Motor neuron (in vitro differentiated cells): ENCODE measurements around the gene PTPN4. TPM values are rescaled to one million over a fixed set of nuclear protein-coding genes. Genes with fewer than 3 reads are reported as not detected.
A peak's percentile ranks its signal among the peaks of the same experiment; 100 is the strongest.
"Not testable (repeated sequence)": the region's sequence is repeated elsewhere in the genome, so short reads cannot be mapped to it uniquely, and the experiment has no call there.

ENCODE experiments used
- ATAC-seq, 8 experiments: fragments of 200-7000 bp; cut with Tn5 transposase; replicated peaks in 6 of 8; 2 replicates each; pipeline ENCODE4 v1.8.0; 2021; ENCODE audit warnings: mild to moderate bottlenecking in 8 of 8, moderate library complexity in 8 of 8
- H3K27ac ChIP-seq, 2 donors: fragments of 250-450 bp; sonication (Bioruptor Pico); 2 replicates each; pipeline ENCODE4 v1.9.0; 2021; ENCODE audit warnings: antibody characterized with exemption in 2 of 2, mild to moderate bottlenecking in 2 of 2, moderate library complexity in 1 of 2
- H3K4me1 ChIP-seq, 2 donors: fragments of 250-450 bp; sonication (Bioruptor Pico); replicated peaks in 1 of 2; 2 replicates each; pipeline ENCODE4 v1.6.1; 2021; ENCODE audit warnings: antibody characterized with exemption in 2 of 2, mild to moderate bottlenecking in 2 of 2, moderate library complexity in 1 of 2
- H3K4me3 ChIP-seq, 5 donors: fragments of 250-450 bp; sonication (Bioruptor Pico); 2 replicates each; pipeline ENCODE4 v1.9.0; 2021; ENCODE audit warnings: antibody characterized with exemption in 5 of 5, mild to moderate bottlenecking in 5 of 5, moderate library complexity in 4 of 5
- WGBS, 10 experiments: fragments of 450-650 bp; shearing (Covaris generic); methylation state at CpG; one replicate each; pipeline ENCODE4 v1.0.0; 2022; 5-methylcytosine and 5-hydroxymethylcytosine counted together
- in situ Hi-C, 9 experiments: fragments of 400-800 bp; cut with MboI; loops; one replicate each; pipeline ENCODE4 v1.15.0; 2021; ENCODE audit warnings: low sequenced_read_pairs in 9 of 9, low pct_unique_long_range_greater_than_20kb in 2 of 9; ENCODE audit not compliant: unreplicated experiment in 9 of 9
- total RNA-seq, 8 experiments: library from RNA; unstranded; fragments of 300-600 nt; gene quantifications; 2 replicates each; pipeline versions ENCODE4 v1.2.3 to v1.2.4, GENCODE V29; 2022

The PTPN4 gene
- total RNA-seq, 8 experiments from 2014 or later = 10.9 to 37.1 (median 20.4) TPM

DNA sequence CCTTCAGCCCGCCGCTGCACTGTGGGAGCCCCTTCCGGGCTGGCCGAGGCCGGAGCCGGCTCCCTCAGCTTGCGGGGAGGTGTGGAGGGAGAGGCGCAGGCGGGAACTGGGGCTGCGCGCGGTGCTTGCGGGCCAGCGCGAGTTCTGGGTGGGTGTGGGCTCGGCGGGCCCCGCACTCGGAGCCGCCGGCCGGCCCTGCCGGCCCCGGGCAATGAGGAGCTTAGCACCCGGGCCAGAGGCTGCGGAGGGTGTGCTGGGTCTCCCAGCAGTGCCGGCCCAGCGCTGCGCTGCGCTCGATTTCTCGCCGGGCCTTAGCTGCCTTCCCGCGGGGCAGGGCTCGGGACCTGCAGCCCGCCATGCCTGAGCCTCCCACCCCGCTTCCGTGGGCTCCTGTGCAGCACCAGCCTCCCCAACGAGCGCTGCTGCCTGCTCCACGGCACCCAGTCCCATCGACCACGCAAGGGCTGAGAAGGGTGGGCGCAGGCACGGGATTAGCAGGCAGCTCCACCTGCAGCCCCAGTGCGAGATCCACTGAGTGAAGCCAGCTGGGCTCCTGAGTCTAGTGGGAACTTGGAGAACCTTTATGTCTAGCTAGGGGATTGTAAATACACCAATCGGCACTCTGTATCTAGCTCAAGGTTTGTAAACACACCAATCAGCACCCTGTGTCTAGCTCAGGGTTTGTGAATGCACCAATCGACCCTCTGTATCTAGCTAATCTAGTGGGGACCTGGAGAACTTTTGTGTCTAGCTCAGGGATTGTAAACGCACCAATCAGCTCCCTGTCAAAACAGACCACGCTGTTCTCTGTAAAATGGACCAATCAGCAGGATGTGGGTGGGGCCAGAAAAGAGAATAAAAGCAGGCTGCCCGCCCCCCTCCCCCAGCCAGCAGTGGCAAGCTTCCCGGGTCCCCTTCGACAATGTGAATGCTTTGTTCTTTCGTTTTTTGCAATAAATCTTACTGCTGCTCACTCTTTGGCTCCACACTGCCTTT lies 237.5 kb downstream of the PTPN4 start:
- H3K4me3 ChIP-seq, H3K27ac ChIP-seq, in situ Hi-C loops, H3K4me1 ChIP-seq, ATAC-seq: not testable (repeated sequence)
- 27 to 100% (median 95%) methylated on average over 2 to 8 of the region's 55 CpGs; no CpG with 5 or more reads in 7 of the 10 experiments for WGBS, 10 experiments

DNA sequence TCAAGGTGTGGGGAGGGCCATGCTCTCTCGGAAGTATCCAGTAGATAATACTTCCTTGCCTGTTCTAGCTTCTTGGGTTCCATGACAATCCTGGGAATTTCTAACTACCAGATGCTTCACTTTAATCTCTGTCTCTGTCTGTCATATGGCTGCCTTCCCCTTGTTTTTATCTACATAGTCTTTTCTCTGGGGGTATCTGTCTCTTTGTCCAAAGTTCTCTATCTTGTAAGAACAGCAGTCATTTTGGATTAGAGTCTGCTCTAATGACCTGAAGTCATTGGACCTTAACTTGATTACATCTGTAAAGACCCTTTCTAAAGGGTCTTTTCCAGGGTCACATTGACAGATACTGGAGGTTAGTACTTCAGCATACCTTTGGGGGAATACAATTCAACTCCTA lies 241.7 kb downstream of the PTPN4 start:
- 14 to 100% (median 60%) methylated on average over 1 of the region's 1 CpG; no CpG with 5 or more reads in 1 of the 10 experiments for WGBS, 10 experiments
- in situ Hi-C loops = no loop called here
- H3K27ac ChIP-seq = no peak overlapping the region

DNA sequence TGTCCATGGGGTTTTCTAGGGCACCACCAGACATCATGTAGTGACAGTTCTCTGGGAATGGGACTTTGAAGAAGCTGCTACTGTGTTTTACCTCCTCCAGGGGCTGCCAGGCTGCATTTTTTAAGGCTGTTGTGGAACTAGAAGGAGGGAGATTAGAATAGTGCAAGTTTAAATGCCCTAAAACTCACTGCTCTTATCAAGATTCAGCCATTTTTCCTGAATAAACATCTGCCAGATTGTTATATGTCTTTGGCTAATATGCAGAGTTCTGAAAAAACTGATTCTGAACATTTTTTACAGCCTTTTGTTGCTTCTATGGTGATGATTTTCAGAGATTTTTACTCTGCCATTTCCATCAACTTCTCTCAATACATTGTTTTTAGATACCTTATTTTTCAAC lies 244.5 kb downstream of the PTPN4 start:
- no peak for ATAC-seq
- Histone ChIP-seq H3K4me3 (no peak overlapping the region), H3K4me1 (no peaks in the 10 kb centered on the region), H3K27ac (no peak overlapping the region)
- in situ Hi-C loops = no loop called here

More for the DNA sequence above, 241.7 kb downstream of the PTPN4 start:
- Histone ChIP-seq H3K4me1 (no peaks in the 10 kb centered on the region), H3K4me3 (no peak overlapping the region)
- no peak for ATAC-seq

DNA sequence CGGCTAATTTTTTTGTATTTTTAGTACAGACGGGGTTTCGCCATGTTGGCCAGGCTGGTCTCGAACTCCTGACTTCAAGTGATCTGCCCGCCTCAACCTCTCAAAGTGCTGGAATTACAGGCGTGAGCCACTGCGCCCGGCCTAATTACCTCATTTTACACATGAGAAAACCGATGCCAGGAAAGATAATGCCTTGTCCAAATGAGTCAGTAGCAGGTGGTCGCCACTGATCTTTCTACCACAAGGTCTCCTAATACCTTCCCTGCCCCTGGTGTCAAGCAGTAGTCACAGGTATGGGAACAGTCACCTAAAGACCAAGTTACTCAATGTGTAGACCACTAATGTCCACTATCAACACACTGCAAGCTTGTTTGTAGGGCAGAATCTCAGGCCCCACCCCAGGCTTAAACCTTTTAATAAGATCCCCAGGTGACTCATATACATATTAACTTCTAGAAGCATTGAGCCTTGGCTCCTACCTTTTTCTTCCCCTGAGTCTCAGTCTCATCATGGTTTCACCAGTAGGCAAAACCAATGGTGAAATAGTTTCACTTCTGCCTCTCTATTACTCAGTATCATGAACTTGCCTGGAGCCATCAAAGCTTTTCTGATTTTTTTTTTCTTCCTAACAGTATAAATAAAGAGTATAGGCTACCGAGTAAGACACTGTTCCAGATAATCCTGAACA lies 246.3 kb downstream of the PTPN4 start:
- Histone ChIP-seq H3K4me3 (no peak overlapping the region), H3K4me1 (no peaks in the 10 kb centered on the region), H3K27ac (no peak overlapping the region)
- peak in 2 of 8 experiments; percentile 20 to 31 for ATAC-seq
- WGBS, 10 experiments = 0 to 100% (median 92%) methylated on average over 1 to 10 of the region's 11 CpGs; no CpG with 5 or more reads in 3 of the 10 experiments
- in situ Hi-C loops = no loop called here

DNA sequence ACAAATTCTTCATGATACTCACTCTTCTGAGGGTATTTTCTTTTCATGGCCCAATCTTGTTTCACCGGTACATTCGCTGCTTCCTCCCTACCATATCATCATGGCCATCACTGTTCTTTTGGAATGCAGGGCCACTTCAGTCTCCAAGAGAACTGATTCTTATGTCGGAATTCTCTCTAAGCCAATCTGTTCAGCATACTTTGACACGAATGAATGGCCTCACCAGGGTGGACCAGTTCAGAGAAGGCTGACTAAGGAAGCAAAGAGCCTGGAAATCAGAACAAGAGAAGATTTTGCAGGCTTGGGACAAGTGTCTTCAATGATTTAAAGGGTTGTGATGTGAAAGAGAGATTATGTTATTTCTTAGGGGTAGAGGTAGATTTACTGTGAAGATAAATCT lies 248.1 kb downstream of the PTPN4 start:
- Histone ChIP-seq H3K4me3 (no peak overlapping the region), H3K27ac (no peak overlapping the region), H3K4me1 (no peaks in the 10 kb centered on the region)
- no peak for ATAC-seq
- in situ Hi-C loops = no loop called here
- 56 to 100% (median 87%) methylated on average over 1 to 4 of the region's 4 CpGs for WGBS, 10 experiments

DNA sequence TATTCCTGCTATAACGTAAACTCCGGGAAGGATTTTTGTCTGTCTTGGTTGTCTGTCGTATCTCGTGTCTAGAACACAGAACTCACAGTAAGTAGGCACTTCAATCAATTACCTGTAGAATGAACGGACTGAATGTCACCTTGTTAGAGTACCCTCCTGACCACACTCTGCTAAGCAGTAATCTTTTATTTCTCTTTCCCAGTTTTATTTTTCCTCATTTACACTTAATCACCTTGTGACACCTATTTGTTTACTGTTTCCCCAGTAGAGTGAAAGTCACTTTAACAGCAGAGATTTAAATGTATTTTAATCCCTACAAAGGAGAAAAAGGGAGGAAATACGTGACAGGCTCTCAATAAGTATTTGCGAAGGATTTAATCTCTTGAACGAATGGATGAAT lies 252.6 kb downstream of the PTPN4 start:
- no peak for ATAC-seq
- Histone ChIP-seq H3K27ac (no peak overlapping the region), H3K4me1 (peaks cover 2 to 11% of the 10 kb centered on the region in 2 donors), H3K4me3 (peak overlapping the region; percentile 65 to 86 (median 69))
- in situ Hi-C loops = no loop called here
- 10 to 92% (median 46%) methylated on average over 4 to 8 of the region's 8 CpGs; no CpG with 5 or more reads in 1 of the 10 experiments for WGBS, 10 experiments

DNA sequence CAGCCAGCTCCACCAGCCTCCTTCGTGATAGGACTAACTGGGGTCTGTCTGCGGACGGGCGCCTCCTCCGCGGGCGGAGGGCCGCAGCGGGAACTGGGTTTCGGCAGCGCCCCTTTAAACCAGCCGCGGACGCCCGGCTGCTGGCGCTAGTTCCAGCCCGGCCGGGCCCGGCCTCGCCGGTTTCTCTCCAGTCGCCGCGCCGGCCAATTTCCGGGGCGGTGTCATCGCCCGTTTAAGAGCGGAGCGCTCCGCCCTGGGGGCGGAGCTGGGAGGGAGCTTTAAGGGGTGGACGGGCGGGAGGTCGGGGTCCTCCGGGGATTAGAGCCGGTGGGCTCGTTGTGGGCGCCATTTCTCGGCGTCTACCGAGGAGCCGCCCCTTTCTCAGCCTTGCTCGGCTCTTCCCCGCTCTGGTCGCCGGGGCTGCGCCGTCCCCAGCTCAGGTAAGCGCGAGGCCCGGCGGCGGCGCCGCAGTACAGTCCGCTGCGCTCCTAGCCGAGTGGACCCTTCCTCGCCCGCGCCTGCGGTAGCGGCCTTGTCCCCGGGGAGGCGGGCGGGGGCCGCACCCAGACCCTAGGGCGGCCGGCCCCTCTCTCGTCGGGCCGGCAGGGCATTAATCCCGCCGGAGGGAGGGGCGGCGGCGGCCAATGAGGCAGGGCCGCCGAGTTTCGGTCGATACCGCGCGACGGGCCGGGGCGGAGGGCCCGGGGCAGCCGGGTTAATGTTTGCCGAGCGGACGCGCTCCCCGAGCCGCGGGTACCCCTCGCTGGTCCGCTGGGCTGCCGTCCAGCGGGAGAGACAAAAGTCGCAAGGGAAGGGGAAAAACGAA lies 253.3 kb downstream of the PTPN4 start, which contains the start of gene EPB41L5:
Gene EPB41L5, plus strand, starts transcription at position 307 of the 826 bp plus-strand sequence. CDS start 6,008 bp downstream, outside the sequence.
- WGBS, 10 experiments = 0 to 11% (median 1%) methylated on average over 2 to 23 of the region's 104 CpGs; no CpG with 5 or more reads in 6 of the 10 experiments
- in situ Hi-C loops = no loop called here

DNA sequence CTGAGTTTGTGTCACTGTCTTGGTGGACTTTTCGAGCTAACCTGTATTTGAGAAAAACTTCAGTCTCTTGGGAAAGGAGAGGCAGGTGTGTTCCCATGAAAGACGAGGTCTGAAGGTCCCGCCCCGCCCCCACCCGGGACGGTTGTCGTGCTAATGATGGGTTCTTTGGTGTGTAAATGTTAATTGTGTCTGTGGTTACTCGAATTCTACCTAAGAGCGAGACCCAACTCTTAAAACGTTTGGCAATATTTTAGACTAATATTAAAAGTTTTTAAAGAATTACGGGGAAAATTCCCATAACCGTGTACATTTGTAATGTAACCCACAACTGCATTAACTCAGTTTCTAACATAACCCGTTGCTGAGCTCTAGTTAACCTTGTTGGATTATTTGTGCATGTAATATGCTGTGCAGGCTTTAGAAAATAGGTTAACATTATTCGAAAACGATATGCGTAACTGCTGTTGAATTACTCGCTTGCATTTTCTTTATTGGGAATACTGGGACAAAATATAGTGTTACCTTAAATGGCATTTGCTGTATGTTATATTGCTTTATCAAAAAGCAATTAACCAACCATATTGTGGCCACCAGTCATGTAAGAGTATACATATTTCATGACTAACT lies 254.0 kb downstream of the PTPN4 start:
- Histone ChIP-seq H3K4me3 (peak overlapping the region; percentile 65 to 86 (median 69)), H3K27ac (peak overlapping the region in 1 of 2 donors; percentile 82), H3K4me1 (peaks cover 2 to 11% of the 10 kb centered on the region in 2 donors)
- in situ Hi-C loops = no loop called here
- ATAC-seq = no peak
- 0 to 33% (median 10%) methylated on average over 2 to 13 of the region's 17 CpGs for WGBS, 10 experiments

More for the DNA sequence above, 253.3 kb downstream of the PTPN4 start, which contains the start of gene EPB41L5:
- Histone ChIP-seq H3K4me3 (peak within 1 kb of the TSS; percentile 65 to 86 (median 69)), H3K4me1 (peaks cover 2 to 11% of the 10 kb centered on the region in 2 donors), H3K27ac (peak within 1 kb of the TSS; percentile 69 to 82)
- ATAC-seq = peak; percentile 93 to 95 (median 94)

DNA sequence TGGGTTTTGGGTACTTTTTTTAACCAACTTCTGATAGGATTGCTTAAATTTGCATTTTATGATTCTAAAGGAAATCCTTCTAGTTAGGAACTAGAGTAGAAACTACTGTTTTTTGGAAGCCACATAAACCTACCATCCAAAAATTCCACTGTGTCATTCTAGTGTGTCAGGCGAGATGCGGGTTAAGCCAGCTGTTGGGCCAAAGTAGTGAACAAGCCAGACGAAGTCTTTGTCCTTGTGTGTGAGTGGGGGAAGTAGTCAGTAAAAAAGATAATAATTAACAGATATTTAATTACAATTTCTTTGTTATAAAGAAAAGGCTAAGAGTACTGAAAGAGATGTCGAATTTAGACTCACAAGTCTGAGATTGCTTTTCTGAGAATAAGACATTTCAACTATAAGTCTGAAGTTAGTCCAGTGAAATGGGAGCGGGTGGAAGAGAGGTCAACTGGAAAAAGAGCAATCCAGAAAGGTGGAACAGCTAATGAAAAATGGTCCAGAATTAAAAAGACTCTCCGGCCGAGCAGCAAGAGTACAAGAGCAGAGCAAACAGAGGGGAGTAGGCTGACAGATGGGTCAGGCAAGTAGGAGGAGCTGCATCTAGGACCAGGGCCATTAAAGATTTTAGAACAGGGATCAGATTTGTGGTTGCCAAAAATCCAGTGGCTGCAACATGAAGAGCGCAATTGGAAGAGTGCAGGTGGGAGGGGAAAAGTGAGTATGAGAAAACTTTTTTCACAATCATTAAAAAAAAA lies 254.7 kb downstream of the PTPN4 start:
- no peak for ATAC-seq
- Histone ChIP-seq H3K27ac (no peak overlapping the region), H3K4me1 (peaks cover 2 to 11% of the 10 kb centered on the region in 2 donors), H3K4me3 (peak overlapping the region; percentile 5 to 86 (median 69))
- in situ Hi-C loops = no loop called here
- WGBS, 10 experiments = 2 to 85% (median 11%) methylated on average over 1 to 7 of the region's 8 CpGs; no CpG with 5 or more reads in 1 of the 10 experiments

DNA sequence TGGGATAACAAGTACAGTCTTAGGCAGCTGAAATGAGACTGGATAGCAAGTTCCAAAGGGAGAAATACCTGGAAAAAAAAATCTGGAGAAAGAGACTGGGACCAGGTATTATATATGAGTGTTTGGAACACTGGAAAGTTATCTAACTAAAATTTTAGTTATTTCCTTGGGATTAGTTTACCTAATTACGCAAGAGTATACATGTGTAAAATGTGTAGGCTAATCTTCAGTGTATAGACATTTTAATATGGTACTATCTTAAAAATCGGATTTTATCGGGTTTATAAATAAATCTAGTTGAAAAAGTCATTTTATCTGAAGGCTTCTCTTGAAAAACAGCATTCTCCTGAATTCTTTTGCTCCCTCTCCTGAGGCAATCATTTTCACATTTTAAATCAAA lies 257.1 kb downstream of the PTPN4 start:
- 79 to 100% (median 92%) methylated on average over 1 to 3 of the region's 3 CpGs for WGBS, 10 experiments
- Histone ChIP-seq H3K4me3 (no peak overlapping the region), H3K4me1 (peaks cover 2 to 11% of the 10 kb centered on the region in 2 donors), H3K27ac (no peak overlapping the region)
- ATAC-seq = no peak
- in situ Hi-C loops = no loop called here

DNA sequence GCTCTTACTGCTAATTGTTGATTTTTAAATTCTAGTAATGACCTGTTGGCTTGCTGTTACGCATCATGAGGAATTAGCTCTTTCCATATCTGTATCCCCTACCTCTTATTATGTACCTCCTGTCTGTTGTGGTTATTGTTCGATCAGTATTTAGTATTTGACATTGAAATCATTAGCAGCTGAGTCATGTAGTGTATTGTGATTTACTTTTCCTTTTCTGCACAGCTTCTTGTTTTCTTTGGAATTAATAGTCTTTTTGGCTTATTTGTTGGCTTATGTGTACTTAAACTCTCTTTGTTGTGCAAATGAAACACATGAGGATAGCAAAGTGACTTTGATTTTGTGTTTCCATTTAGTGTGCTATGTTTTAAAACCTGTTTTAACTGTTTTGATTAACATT lies 257.5 kb downstream of the PTPN4 start:
- no peak for ATAC-seq
- Histone ChIP-seq H3K4me3 (no peak overlapping the region), H3K4me1 (peaks cover 2 to 11% of the 10 kb centered on the region in 2 donors), H3K27ac (no peak overlapping the region)
- in situ Hi-C loops = no loop called here
- WGBS, 10 experiments = 50 to 100% (median 80%) methylated on average over 1 to 2 of the region's 2 CpGs; no CpG with 5 or more reads in 1 of the 10 experiments
